Measurements from ENCODE around the gene CASP6. TPM values are rescaled to one million over a fixed set of nuclear protein-coding genes. Genes with fewer than 3 reads are reported as not detected.

The CASP6 gene
- total RNA-seq, 4 donors from 2014 or later: 17.0 to 121 (median 43.7) TPM

GRCh38 chr4:109729117-109729717 lies 26.0 kb upstream of the CASP6 start:
- intact Hi-C loops (cut with DNase I; ENCODE audit: low total_unique reads): no loop called here
- H3K27me3 ChIP-seq: no peaks in the 10 kb centered on the region
- H3K4me3 ChIP-seq: peak overlapping the region; percentile 51 to 98
- peak overlapping the region; percentile 81 to 88 for H3K27ac ChIP-seq
- no peaks in the 10 kb centered on the region for H3K4me1 ChIP-seq
- no peaks in the 10 kb centered on the region for H3K36me3 ChIP-seq
- H3K9me3 ChIP-seq: no peaks in the 10 kb centered on the region
- TF ChIP-seq CTCF (IDR thresholded peaks at IDR 0.05) (no peak), POLR2A (IDR thresholded peaks at IDR 0.05) (no peak)
- no peak for DNase-seq

GRCh38 chr4:109728385-109728784 lies 25.1 kb upstream of the CASP6 start:
- H3K4me1 ChIP-seq: no peaks in the 10 kb centered on the region
- intact Hi-C loops (cut with DNase I; ENCODE audit: low total_unique reads): no loop called here
- DNase-seq: no peak

GRCh38 chr4:109723110-109723509 lies 19.9 kb upstream of the CASP6 start:
- intact Hi-C loops (cut with DNase I; ENCODE audit: low total_unique reads): no loop called here
- Histone ChIP-seq H3K4me1 (no peaks in the 10 kb centered on the region), H3K27me3 (no peaks in the 10 kb centered on the region), H3K9me3 (no peaks in the 10 kb centered on the region), H3K36me3 (no peaks in the 10 kb centered on the region), H3K4me3 (no peak overlapping the region), H3K27ac (no peak overlapping the region)
- TF ChIP-seq POLR2A (IDR thresholded peaks at IDR 0.05) (no peak), CTCF (IDR thresholded peaks at IDR 0.05) (no peak)
- no peak for DNase-seq

More at GRCh38 chr4:109728385-109728784, 25.1 kb upstream of the CASP6 start:
- Histone ChIP-seq H3K36me3 (no peaks in the 10 kb centered on the region), H3K4me3 (peak overlapping the region in 1 of 2 donors; percentile 98), H3K27ac (no peak overlapping the region), H3K27me3 (no peaks in the 10 kb centered on the region), H3K9me3 (no peaks in the 10 kb centered on the region)
- TF ChIP-seq CTCF (IDR thresholded peaks at IDR 0.05): no peak
- TF ChIP-seq POLR2A (IDR thresholded peaks at IDR 0.05): no peak

GRCh38 chr4:109722357-109722756 lies 19.1 kb upstream of the CASP6 start:
- Histone ChIP-seq H3K9me3 (no peaks in the 10 kb centered on the region), H3K4me3 (no peak overlapping the region), H3K27ac (no peak overlapping the region), H3K36me3 (no peaks in the 10 kb centered on the region), H3K27me3 (no peaks in the 10 kb centered on the region), H3K4me1 (no peaks in the 10 kb centered on the region)
- intact Hi-C loops (cut with DNase I; ENCODE audit: low total_unique reads): no loop called here
- TF ChIP-seq CTCF (IDR thresholded peaks at IDR 0.05) (no peak), POLR2A (IDR thresholded peaks at IDR 0.05) (no peak)
- no peak for DNase-seq

GRCh38 chr4:109721033-109721432 lies 17.8 kb upstream of the CASP6 start:
- H3K9me3 ChIP-seq: no peaks in the 10 kb centered on the region
- TF ChIP-seq POLR2A (IDR thresholded peaks at IDR 0.05) (no peak), CTCF (IDR thresholded peaks at IDR 0.05) (no peak)
- H3K4me3 ChIP-seq: no peak overlapping the region
- no peak for DNase-seq
- no peaks in the 10 kb centered on the region for H3K27me3 ChIP-seq
- no peaks in the 10 kb centered on the region for H3K36me3 ChIP-seq
- H3K27ac ChIP-seq: no peak overlapping the region
- intact Hi-C loops (cut with DNase I; ENCODE audit: low total_unique reads): no loop called here
- H3K4me1 ChIP-seq: no peaks in the 10 kb centered on the region

All from uterus (tissue), 4 donors.